Panc1 (cell line): ENCODE measurements around the gene ADAMTS6.

ENCODE experiments used
- CTCF ChIP-seq: fragments of 450-650 bp; IDR thresholded peaks from 2 replicates; pipeline ENCODE4 v1.5.1; 2017; ENCODE audit warnings: mild to moderate bottlenecking
- POLR2AphosphoS5 ChIP-seq: IDR thresholded peaks from 2 replicates; pipeline ENCODE4 v1.6.1; 2012; ENCODE audit warnings: mild to moderate bottlenecking, low read depth, low read length, moderate library complexity
- REST ChIP-seq, 2 experiments: IDR thresholded peaks; 2 replicates each; pipeline ENCODE4 v1.6.1; 2011 to 2012; ENCODE audit warnings: low read depth in 2 of 2, control low read depth in 1 of 2, low read length in 1 of 2, mild to moderate bottlenecking in 1 of 2, moderate library complexity in 1 of 2; ENCODE audit not compliant: insufficient read depth in 1 of 2
- TCF7L2 ChIP-seq: IDR thresholded peaks from 2 replicates; pipeline ENCODE4 v1.6.1; 2011; ENCODE audit warnings: mild to moderate bottlenecking, low read depth, low read length, inconsistent platforms

GRCh38 chr5:65475336-65475735, 6.4 kb downstream of the ADAMTS6 start:
- TF ChIP-seq CTCF (no peak), POLR2AphosphoS5 (no peak), TCF7L2 (no peak), REST (IDR thresholded peaks at IDR 0.05; ENCODE audit: insufficient read depth in 1 of 2, low read depth in 2 of 2, low read length in 1 of 2) (no peak)
